Panc1 (cell line): ENCODE measurements around the gene PDZD4.

Source experiments
- CTCF ChIP-seq: fragments of 450-650 bp; IDR thresholded peaks from 2 replicates; pipeline ENCODE4 v1.5.1; 2017; ENCODE audit warnings: mild to moderate bottlenecking
- POLR2AphosphoS5 ChIP-seq: IDR thresholded peaks from 2 replicates; pipeline ENCODE4 v1.6.1; 2012; ENCODE audit warnings: mild to moderate bottlenecking, low read depth, low read length, moderate library complexity
- SIN3A ChIP-seq: IDR thresholded peaks from 2 replicates; pipeline ENCODE4 v1.6.1; 2012; ENCODE audit warnings: low read depth, mild to moderate bottlenecking, low read length, moderate library complexity, borderline replicate concordance; ENCODE audit not compliant: insufficient read depth
- TCF7L2 ChIP-seq: IDR thresholded peaks from 2 replicates; pipeline ENCODE4 v1.6.1; 2011; ENCODE audit warnings: mild to moderate bottlenecking, low read depth, low read length, inconsistent platforms

GRCh38 chrX:153862369-153863250 is 32.3 kb upstream of the PDZD4 start:
- TF ChIP-seq CTCF (no peak), SIN3A (no peak), TCF7L2 (no peak), POLR2AphosphoS5 (no peak)
